Fibroblast of peridontal ligament (primary cell): ENCODE data around the gene ADSS2.
"Not testable (repeated sequence)": the region's sequence is repeated elsewhere in the genome, so short reads cannot be mapped to it uniquely, and the experiment has no call there.

Experiments
- DNase-seq: peaks from one replicate; pipeline ENCODE4 v3.0.0-alpha.2; 2010; ENCODE audit errors: extremely low read depth

Gene ADSS2

DNA sequence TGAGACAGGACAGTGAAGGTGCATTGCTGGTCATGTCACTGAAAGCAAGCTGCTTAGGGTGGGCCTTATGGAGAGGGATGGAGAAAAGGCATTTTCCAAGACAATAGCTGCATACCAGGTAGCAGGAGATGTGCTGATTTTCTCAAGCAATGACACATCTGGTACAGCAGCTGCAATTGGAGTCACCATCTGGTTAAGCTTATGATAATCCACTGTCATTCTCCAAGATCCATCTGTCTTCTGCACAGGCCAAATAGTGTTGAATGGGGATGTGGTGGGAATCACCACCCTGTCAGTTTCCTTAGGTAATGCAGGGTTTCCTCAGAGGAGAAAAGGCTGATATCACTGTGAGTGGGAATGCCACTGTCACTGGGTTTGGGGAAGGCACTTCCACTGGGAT lies 54.6 kb downstream of the ADSS2 start:
- DNase-seq, result no peak

DNA sequence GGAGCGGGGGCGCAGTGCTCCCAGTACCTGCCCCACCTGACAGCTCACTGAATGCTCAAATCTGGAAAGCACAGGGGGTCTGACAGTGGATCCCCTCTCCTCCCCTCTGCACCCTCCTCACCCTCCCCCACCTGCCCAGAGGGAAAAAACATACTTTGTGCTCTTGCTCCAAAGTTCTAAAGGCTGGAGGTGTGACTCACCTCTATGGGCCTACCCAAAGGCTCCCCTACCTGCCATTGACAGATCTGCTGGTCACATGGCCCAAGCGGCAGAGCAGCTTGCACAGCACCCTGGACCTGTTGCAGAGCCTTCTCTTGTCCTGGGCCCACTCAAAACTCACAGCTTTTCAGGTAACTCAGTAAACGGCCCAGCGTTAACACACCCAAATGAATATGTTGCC lies 55.7 kb downstream of the ADSS2 start:
- DNase-seq, result no peak

DNA sequence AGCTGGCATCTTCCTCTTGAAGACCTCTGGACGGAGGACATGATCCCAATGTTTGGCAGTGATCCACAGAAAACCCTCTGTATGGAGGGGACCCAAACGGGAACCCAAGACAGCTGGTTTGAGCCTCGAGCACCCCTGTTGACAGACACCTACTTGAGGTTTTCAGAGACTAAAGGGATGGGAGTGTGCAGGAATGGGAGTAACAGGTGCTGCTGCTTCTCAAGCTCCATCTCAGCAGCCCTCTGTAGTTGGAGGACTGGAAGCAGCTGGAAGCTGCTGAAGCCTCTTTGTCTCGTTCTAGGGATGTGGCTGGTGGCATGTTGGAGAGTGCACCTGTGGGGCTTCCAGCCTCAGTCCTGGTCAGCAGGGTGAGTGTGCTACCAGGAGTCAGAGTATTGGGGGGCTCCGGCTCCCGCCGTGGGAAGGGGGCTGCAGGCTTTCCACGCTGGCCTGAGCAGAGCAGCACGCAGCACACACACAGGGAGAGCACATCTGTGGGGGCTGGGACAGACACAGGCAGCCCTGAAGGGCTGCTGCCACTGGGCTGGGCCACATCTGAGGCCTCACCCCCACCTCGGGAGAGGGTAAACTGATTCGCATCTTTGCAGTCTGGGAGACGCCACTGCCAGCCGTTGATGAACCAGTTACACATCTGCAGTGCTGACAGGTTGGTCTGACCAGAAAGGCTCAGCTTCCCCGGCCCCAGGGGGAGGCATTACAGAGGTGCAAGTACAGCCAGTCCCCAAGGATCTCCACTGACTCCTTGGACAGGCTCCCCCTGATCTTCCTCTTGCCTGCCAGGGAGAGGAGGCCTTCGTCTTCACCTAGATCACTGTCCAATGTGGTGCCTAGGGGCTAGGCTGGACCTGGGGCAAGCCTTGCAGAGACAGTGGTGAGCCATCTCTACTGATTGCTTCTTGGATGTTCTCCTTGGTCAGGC lies 56.6 kb downstream of the ADSS2 start:
- no peak for DNase-seq

DNA sequence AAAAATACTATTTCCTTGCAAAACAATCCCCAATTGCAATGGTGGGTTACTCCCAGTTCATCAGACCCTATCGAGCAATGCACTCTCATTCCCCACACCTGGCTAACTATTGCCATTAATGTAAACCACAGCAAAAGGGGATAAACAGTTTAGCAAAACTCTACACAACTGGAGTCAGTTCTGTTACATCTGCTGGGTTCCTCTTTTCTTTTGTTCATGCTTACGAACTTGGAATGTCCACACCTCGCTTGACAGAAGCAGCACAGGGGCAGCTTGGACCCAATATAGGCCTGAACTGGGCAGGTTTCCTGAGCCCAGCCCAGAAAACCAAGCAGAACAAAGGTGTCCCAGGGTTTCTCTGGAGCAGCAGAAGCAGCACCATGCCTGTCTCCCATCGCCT lies 57.4 kb downstream of the ADSS2 start:
- DNase-seq, result no peak

DNA sequence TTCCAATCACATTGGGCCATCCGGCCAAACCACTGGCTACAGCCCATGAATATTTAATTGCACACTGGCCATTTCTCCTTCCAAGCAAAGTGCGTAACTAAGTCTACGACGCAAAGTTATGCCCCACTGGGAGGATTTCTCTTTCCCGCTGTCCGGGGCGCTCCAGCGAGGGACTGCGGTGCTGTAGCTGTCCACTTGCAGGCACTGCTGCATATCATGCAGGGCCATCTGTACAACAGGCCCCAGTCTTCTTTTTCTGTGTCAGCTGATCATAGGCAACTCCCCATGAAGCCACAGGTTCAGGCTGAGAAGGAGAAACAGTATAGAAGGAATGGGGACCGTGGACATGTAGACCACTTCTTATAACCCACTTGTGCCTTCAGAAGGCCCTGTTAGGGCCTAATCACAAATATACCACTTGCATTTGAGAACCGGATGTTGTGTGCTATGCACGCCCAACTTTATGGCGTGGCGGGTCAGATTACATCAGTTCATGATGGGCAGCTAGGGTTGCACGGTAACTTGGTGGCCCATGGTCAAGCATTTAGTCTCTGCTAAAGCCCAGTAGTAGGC lies 58.0 kb downstream of the ADSS2 start:
- no peak for DNase-seq

DNA sequence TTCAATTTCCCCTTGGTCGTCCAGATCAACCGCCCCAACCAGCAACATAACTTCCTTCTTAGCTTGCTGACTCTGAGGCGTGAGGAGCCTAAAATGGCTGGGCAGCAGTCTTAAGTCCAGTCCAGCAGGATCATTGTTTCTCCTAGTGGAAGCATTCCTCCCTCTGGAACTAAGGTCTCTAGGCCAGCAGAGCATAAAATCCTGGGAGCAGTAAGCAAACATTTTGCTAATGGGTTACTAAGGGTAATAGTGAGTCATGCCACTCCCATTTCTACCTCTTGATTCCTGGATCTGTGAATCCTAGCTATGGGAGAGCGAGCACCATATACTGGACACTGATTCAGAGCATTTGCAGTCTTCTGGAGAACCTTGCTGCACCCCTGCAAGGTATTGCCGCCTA lies 59.9 kb downstream of the ADSS2 start:
- DNase-seq, result peak; percentile 19

DNA sequence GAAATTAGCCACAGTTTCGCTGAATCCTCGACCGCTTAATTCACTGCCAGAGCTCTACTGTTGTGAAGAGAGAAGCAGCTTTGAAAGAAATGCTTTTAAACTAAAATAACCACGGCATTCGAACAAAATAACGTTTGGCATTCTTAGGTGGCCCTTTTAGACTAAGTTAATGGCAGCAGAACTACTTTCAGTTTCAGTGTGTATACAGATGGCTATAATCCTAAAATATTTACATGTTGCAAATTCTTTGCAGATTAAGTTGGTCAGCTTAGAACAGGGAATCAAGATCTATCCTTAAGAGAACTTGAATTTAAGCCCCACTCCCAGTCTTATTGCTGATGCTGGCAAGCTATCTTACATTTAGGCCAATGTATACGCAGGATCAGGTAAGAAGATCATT lies 62.7 kb downstream of the ADSS2 start:
- DNase-seq, result peak; percentile 75

DNA sequence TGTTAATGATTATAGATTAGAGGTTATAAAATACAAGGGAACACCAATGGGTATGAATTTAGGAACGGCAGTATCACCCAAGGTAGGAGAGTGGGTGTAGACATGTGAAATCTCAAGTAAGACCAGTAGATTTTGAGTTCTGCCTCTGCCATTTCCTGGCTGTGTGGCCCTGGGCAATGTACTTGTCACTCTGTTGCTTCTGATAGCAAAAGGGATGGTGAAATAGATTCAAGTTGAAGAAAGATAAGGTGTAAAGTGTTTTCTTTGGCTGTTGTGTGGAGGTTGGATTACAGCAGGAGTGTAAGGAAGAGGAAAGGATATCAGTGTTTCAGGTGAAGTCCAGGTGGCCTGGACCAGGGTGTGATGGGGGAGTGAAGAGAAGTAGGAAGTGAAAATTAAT lies 64.3 kb downstream of the ADSS2 start:
- no peak for DNase-seq

DNA sequence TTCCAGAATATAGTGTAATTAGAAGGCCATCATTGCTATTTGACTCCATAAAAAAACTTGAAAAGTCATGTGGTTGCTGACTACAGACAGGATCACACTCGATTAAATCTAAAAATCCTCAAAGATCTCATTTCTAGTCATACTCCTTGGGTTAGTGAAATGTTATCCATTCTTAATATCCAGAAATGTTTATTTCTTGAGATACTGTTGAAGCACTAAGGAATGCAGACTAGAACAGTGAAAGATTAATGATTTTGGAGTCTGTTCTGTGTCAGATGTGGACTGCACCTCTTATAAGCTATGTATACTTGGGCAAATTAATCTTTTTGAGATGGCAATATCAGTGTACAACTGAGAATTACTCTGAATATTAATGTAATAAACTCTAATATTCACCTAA lies 65.1 kb downstream of the ADSS2 start:
- DNase-seq, result no peak

DNA sequence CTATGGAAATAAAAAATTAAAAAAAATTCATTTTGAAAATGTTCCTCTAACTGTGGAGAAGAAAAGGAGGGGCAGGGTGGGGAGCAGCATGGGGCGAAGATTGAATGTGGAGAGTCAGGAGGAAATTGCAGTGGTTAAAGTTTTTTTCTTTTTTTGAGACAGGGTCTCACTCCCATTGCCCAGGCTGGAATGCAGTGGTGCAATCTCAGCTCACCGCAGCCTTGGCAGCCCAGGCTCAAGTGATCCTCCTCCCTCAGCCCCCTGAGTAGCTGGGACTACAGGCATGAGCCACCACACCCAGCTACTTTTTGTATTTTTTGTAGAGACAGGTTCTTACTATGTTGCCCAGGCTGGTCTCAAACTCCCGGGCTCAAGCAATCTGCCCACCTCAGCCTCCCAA lies 67.6 kb downstream of the ADSS2 start:
- no peak for DNase-seq

DNA sequence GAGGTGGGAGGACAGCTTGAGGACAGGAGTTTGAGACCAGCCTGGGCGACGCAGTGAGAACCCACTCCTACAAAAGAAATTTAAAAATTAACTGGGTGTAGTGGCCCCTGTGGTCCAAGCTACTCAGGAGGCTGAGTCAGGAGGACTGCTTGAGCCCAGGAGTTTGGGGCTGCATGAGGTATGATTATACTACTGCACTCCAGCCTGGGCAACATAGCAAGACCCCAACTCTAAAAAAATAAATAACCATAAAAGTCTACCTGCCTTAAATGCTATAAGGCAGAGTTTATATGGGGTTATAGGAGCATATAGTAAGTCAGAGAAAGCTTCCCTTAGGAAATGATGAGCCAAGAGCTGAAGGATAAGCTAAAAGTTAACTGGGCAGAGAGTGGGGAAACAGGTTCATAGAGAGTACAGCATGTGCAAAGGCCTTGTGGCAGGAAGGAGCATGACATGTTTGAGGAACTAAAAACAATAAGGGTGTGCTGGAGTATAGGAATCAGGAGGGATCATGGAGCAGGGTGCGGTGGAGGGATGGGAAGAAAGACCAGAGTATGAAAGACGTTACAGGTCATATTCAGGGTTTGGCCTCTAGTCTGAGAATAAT lies 68.3 kb downstream of the ADSS2 start:
- DNase-seq, result no peak

DNA sequence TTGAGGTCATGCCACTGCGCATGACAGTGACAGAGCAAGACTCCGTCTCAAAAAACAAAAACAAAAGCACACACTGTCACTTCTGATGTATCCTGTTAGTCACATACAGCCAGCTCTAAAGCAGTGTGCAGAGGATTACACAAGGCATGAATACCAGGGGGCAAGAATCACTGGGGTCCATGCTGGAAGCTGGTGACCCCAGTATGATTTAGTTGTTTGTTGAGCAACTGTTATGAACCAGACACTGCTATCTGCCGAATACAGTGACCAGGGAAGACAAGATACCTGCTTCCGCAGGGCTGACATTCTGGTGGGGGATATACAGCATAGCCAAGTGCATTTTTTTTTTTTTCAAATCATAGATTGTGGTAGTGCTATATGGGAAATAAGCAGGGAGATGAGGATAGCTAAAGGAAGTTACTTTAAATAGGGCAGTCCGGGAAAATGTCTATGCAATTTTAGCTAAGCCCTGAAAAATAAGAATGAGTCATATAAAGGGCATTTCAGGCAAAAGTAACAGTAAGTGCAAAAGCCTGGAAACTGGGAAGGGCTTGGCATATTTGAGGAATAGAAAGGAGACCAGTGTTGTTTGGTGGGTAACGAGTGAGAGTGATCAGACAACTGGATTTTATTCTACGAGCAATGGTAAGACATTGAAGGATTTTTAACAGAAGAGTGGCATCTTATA lies 69.7 kb downstream of the ADSS2 start:
- peak; percentile 88 for DNase-seq

DNA sequence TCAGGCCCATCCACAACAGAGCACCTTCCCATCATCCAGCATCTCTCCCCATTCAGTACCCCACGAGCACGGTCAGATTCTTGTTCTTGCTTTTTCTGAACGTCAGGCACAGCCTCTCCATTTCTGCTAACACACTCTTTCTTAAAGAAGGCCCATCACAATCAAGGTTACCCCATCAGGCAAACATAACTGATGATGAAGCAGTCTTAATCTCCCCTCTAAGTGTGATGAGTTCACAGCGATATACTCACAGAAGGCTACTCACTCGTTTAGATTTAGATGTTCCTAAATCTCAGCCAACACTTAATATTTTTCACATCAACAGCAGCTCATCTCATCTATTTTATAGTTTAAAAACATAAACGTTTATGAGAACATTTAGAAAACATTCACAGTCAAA lies 75.6 kb downstream of the ADSS2 start:
- no peak for DNase-seq

DNA sequence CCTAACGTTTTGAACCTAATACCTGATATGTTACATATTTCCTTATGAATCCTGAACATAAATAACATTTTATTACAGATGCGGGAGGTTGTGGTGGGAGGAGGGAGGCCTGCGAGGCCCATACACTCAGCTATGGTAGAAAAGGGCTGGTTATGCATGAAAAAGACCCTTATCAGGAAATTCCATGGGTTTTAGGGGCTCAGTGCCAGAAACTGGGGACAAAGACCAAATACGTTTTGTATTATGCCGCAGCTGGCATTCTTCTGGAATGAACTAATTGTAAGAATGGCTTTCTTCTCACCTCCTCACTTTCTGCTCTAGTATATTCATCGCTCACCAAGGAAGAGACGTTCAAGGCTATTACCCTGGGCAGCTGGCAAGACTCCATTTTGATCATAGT lies 76.7 kb downstream of the ADSS2 start:
- no peak for DNase-seq

DNA sequence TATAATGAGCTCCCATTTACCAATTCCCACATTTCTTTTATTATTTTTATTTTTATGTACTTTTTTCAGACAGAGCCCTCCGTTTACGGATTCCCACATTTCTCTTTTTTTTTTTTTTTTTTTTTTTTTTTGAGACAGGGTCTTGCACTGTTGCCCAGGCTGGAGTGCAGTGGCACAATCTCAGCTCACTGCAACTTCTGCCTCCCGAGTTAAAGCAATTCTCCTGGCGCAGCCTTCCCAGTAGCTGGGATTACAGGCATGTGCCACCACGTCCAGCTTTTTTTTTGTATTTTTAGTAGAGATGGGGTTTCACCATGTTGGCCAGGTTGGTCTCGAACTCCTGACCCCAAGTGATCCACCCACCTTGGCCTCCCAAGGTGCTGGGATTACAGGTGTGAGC lies 77.2 kb downstream of the ADSS2 start:
- not testable (repeated sequence) for DNase-seq

DNA sequence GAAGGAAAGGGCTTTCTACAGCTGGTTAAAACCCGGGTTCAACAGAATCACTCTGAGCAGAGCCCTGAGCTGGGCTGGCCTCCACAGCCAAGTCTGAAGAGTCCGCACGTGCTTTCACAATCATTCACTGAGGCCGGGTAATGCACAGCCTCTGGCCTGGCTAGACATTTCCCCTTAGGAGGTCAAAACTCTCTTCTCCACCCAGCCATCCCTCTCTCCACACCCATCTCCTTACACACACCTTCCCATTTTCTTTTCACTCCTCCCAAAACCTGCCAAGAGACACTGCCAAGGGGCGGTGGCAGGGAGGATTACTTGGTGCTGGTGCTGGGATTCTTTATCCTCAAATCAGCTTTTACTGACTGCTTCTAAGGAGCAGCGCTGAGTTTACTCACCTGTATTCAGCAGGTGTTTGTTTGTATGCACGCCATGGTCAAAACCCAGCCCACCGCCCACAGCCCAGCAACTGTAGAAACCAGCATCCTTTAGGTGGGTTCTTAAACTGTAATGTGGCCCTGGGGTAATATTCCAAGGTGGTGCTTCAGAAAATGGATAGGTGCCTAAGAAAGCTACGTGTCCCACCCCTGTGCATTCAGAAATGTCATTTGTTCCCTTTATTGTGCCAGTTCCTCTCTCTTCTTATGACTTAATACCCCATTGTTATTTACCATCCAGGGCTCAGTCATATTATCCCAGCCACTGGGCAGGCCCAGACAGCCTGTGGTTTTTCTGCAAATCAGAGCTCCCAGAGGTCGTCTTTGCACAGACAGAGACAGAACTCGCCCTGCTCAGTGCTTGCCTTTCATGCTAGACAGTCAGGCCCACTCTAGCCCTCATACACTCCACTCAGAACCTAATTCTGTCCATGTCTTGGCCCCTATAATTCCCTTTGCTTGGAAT lies 80.2 kb downstream of the ADSS2 start:
- DNase-seq, result no peak

DNA sequence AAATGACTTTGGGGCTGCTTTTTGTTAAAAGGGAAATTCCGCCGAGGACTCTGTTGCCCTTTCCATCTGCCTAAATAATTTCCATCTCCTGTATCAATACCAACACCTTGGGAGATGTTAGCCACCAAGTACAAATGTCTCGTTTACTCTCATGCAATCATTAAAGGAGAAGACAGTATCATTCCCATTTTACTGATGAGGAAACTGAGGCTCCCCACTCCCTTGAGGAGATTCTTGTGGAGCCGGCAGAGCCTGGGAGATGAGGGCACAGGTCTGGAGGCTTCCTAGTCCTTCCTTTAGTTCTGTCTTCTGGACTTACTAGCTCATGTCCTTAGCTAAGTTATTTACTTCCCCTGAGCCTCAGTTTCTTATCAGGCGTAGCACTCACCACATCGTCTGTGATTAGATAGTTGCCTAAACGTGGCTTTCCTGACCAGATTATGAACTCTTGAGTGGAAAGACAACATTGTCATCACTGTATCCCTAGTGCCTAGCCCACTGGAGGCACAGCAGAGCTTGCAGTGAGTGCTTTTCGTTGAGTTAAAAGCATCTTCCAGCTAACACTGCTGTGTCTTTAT lies 81.6 kb downstream of the ADSS2 start:
- DNase-seq, result no peak

DNA sequence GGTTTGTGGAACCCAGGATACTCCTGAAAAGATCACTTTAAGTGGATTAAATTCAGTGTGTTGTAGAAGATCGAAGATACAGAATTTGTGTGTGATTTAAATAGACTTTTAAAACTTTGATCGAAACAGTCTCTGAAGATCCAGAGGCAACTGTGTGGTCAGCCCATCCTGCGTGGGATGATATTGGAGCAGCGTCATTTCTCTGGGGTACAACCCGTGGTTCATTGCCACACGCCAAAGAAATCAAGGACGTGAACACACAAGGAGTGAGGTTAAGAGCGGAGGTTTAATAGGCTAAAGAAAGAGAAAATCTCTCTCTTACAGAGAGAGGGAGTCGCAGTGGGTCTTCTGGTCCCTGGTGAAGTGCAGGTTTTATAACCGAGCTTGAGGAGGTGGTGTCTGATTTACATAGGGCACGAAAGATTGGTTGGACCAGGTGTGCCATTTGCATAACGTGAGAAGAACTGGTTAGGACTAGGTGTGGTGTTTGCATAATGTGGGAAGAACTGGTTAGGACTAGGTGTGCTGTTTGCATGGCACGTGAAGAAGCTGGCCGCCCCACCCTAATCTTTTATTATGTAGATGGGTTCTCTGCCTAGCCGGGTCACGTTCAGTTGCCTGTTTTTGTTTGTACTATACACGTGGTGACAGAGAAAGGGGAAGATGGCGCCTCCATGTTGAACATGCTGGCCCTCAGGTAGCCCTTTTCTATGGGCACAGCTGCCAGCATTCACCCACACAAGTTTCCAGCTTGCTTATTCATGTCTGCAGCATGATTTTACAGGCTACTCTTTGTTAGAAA lies 82.3 kb downstream of the ADSS2 start:
- DNase-seq, result peak; percentile 84

DNA sequence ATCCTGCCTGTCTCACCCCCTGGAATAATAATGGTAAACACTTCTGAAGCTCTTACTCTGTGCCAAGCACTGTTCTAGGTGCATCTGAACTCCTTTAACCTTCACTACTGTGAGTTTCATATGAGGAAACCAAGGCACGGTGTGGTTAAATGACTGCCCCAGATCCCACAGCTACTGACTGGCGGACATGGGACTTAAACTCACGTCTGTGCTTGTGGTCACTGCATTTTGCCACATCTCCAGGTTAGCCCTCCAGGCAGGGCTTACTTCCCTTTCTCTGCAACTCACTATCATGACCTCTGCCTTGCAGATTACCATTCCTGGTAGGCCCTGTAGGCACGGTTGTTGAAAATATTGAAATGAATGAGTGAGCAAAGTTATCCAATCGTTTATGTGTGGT lies 83.4 kb downstream of the ADSS2 start:
- DNase-seq, result no peak

DNA sequence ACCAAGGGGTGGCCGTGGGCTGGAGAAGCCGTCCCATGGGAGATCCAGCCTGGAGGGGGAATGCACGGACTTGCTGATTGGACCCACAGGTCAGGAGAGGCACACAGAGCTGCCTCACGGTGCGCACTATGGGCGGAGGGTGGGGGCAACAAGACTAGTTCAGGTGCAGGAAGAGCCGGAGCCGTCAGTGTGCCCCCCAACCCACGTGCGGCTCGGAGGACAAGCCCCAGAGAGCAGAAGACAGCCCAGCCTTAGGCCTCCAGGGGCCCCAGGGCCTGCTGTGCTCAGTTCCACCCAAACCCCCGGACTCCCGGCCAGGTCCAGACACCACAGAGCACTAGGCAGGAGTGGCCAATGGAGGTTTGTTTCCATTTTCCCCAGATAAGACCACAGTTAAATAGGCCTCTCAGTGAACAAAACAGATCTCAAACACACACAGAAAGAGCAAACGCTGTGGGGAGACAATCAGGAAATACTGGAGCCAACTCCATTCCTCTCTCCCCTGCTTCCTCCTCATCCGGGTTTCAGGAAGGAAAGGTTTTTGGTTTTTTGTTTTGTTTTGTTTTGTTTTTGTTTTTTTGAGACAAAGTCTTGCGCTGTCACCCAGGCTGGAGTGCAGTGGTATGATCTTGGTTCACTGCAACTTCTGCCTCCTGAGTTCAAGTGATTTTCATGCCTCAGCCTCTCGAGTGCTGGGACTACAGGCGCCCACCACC lies 84.2 kb downstream of the ADSS2 start:
- DNase-seq, result no peak
